Parathyroid adenoma (tissue), 2 donors: ENCODE measurements around the gene RPP25L.

ENCODE experiments used
- H2AFZ ChIP-seq: fragments of 300-600 bp; sonication (generic); one replicate; pipeline ENCODE4 v1.7.0; 2017; ENCODE audit warnings: antibody characterized with exemption, mild to moderate bottlenecking
- H3K27ac ChIP-seq: fragments of 300-600 bp; sonication (generic); one replicate; pipeline ENCODE4 v1.7.0; 2017
- H3K27me3 ChIP-seq: fragments of 300-600 bp; sonication (generic); one replicate; pipeline ENCODE4 v1.7.0; 2017; ENCODE audit warnings: low read length; ENCODE audit not compliant: control insufficient read depth, insufficient read depth
- H3K36me3 ChIP-seq: fragments of 300-600 bp; sonication (generic); one replicate; pipeline ENCODE4 v1.7.0; 2017; ENCODE audit warnings: low read length; ENCODE audit not compliant: control insufficient read depth, insufficient read depth
- H3K4me1 ChIP-seq: fragments of 300-600 bp; sonication (generic); one replicate; pipeline ENCODE4 v1.7.0; 2017; ENCODE audit warnings: control low read depth
- H3K4me2 ChIP-seq: fragments of 300-600 bp; sonication (generic); one replicate; pipeline ENCODE4 v1.7.0; 2017; ENCODE audit warnings: low read length
- H3K4me3 ChIP-seq: fragments of 300-600 bp; sonication (generic); one replicate; pipeline ENCODE4 v1.7.0; 2017; ENCODE audit warnings: low read depth, low read length
- H3K79me2 ChIP-seq: fragments of 300-600 bp; sonication (generic); one replicate; pipeline ENCODE4 v1.7.0; 2017; ENCODE audit warnings: control low read depth
- H3K9ac ChIP-seq: fragments of 300-600 bp; sonication (generic); one replicate; pipeline ENCODE4 v1.7.0; 2017; ENCODE audit warnings: mild to moderate bottlenecking
- H3K9me3 ChIP-seq: fragments of 300-600 bp; sonication (generic); one replicate; pipeline ENCODE4 v1.7.0; 2017; ENCODE audit warnings: low read length; ENCODE audit not compliant: control insufficient read depth
- CTCF ChIP-seq: fragments of 300-600 bp; sonication (generic); IDR thresholded peaks from one replicate; pipeline ENCODE4 v1.7.0; 2017; ENCODE audit warnings: antibody characterized with exemption, mild to moderate bottlenecking
- donor health status: primary hyperparathyroidism.

Gene RPP25L

GRCh38 chr9:34655394-34655793 is 43.5 kb upstream of the RPP25L start:
- Histone ChIP-seq H3K9ac (no peak overlapping the region), H3K4me3 (no peak overlapping the region), H3K27ac (no peak overlapping the region), H3K36me3 (no peaks in the 10 kb centered on the region), H3K4me1 (peaks cover 8% of the 10 kb centered on the region), H3K79me2 (no peaks in the 10 kb centered on the region), H3K27me3 (no peaks in the 10 kb centered on the region), H2AFZ (no peak overlapping the region), H3K9me3 (no peaks in the 10 kb centered on the region), H3K4me2 (no peak overlapping the region)
- TF ChIP-seq CTCF, result no peak

GRCh38 chr9:34654323-34655051 is 42.6 kb upstream of the RPP25L start:
- TF ChIP-seq CTCF, result no peak
- peak overlapping the region; percentile 32 for H3K27ac ChIP-seq
- no peaks in the 10 kb centered on the region for H3K36me3 ChIP-seq
- no peak overlapping the region for H2AFZ ChIP-seq
- peaks cover 8% of the 10 kb centered on the region for H3K4me1 ChIP-seq
- H3K9ac ChIP-seq, result no peak overlapping the region
- H3K4me3 ChIP-seq, result no peak overlapping the region
- H3K9me3 ChIP-seq, result no peaks in the 10 kb centered on the region
- no peak overlapping the region for H3K4me2 ChIP-seq
- no peaks in the 10 kb centered on the region for H3K79me2 ChIP-seq
- H3K27me3 ChIP-seq, result no peaks in the 10 kb centered on the region

GRCh38 chr9:34653151-34654072 is 41.5 kb upstream of the RPP25L start:
- H2AFZ ChIP-seq, result no peak overlapping the region
- H3K27ac ChIP-seq, result peak overlapping the region; percentile 64
- H3K4me2 ChIP-seq, result peak overlapping the region; percentile 62
- no peak for TF ChIP-seq CTCF
- H3K4me3 ChIP-seq, result no peak overlapping the region
- peaks cover 8% of the 10 kb centered on the region for H3K4me1 ChIP-seq
- no peaks in the 10 kb centered on the region for H3K79me2 ChIP-seq
- H3K9me3 ChIP-seq, result no peaks in the 10 kb centered on the region
- H3K27me3 ChIP-seq, result no peaks in the 10 kb centered on the region
- H3K9ac ChIP-seq, result no peak overlapping the region
- no peaks in the 10 kb centered on the region for H3K36me3 ChIP-seq

- H3K27ac ChIP-seq, result peak overlapping the region; percentile 64
- no peaks in the 10 kb centered on the region for H3K27me3 ChIP-seq
- H3K9me3 ChIP-seq, result no peaks in the 10 kb centered on the region
- no peaks in the 10 kb centered on the region for H3K36me3 ChIP-seq
- H3K9ac ChIP-seq, result no peak overlapping the region
- H3K79me2 ChIP-seq, result peaks cover 3% of the 10 kb centered on the region
- peaks cover 10% of the 10 kb centered on the region for H3K4me1 ChIP-seq
- peak overlapping the region; percentile 48 for H3K4me3 ChIP-seq
- TF ChIP-seq CTCF, result no peak
- peak overlapping the region; percentile 62 for H3K4me2 ChIP-seq
- peak overlapping the region; percentile 65 for H2AFZ ChIP-seq
These were observed 40.7 kb upstream of the RPP25L start for GRCh38 chr9:34652602-34653000.
